IPS-18c (cell line): ENCODE results near the gene DCAF17.
A peak's percentile ranks its signal among the peaks of the same experiment; 100 is the strongest.

Experiments used
- H3K4me3 ChIP-seq: 2 replicates; pipeline ENCODE4 v1.7.0; 2013; ENCODE audit warnings: low read depth, mild to moderate bottlenecking, low read length, moderate library complexity; ENCODE audit not compliant: insufficient read depth
- H3K9me3 ChIP-seq: one replicate; pipeline ENCODE4 v1.6.1; 2013; ENCODE audit warnings: mild to moderate bottlenecking, low read length, moderate library complexity; ENCODE audit not compliant: control insufficient read depth, insufficient read depth

The DCAF17 gene

GRCh38 chr2:171432206-171432968 lies 1.6 kb upstream of the DCAF17 start:
- no peaks in the 10 kb centered on the region for H3K9me3 ChIP-seq
- no peak overlapping the region for H3K4me3 ChIP-seq

GRCh38 chr2:171432969-171433762 lies 860 bp upstream of the DCAF17 start:
- Histone ChIP-seq H3K9me3 (no peaks in the 10 kb centered on the region), H3K4me3 (peak overlapping the region; percentile 91)

- H3K4me3 ChIP-seq = peak within 1 kb of the TSS; percentile 91
- no peaks in the 10 kb centered on the region for H3K9me3 ChIP-seq
Observed at GRCh38 chr2:171433763-171434012, 338 bp upstream of the DCAF17 start, which contains the start of gene METTL8. TSS of gene METTL8 (minus strand) at chr2:171433990. CDS start at chr2:171392185, 41,805 bp downstream.

- Histone ChIP-seq H3K4me3 (no peak overlapping the region), H3K9me3 (no peaks in the 10 kb centered on the region)
Observed at GRCh38 chr2:171436307-171436706, 2.3 kb downstream of the DCAF17 start.

GRCh38 chr2:171441470-171441869 lies 7.4 kb downstream of the DCAF17 start:
- H3K4me3 ChIP-seq = no peak overlapping the region
- no peaks in the 10 kb centered on the region for H3K9me3 ChIP-seq

GRCh38 chr2:171447675-171448074 lies 13.6 kb downstream of the DCAF17 start:
- H3K9me3 ChIP-seq = no peaks in the 10 kb centered on the region
- no peak overlapping the region for H3K4me3 ChIP-seq

GRCh38 chr2:171451074-171451473 lies 17.0 kb downstream of the DCAF17 start:
- Histone ChIP-seq H3K4me3 (no peak overlapping the region), H3K9me3 (no peaks in the 10 kb centered on the region)

- no peak overlapping the region for H3K4me3 ChIP-seq
Observed at GRCh38 chr2:171452773-171453172, 18.7 kb downstream of the DCAF17 start.

GRCh38 chr2:171459498-171459897 lies 25.5 kb downstream of the DCAF17 start:
- no peak overlapping the region for H3K4me3 ChIP-seq
- H3K9me3 ChIP-seq = no peaks in the 10 kb centered on the region

More at GRCh38 chr2:171452773-171453172, 18.7 kb downstream of the DCAF17 start:
- no peaks in the 10 kb centered on the region for H3K9me3 ChIP-seq

GRCh38 chr2:171460537-171460936 lies 26.5 kb downstream of the DCAF17 start:
- no peak overlapping the region for H3K4me3 ChIP-seq
- no peaks in the 10 kb centered on the region for H3K9me3 ChIP-seq

GRCh38 chr2:171469176-171469575 lies 35.1 kb downstream of the DCAF17 start:
- H3K9me3 ChIP-seq = no peaks in the 10 kb centered on the region
- H3K4me3 ChIP-seq = no peak overlapping the region

- Histone ChIP-seq H3K9me3 (no peaks in the 10 kb centered on the region), H3K4me3 (no peak overlapping the region)
Observed at GRCh38 chr2:171470129-171470528, 36.1 kb downstream of the DCAF17 start.

GRCh38 chr2:171475979-171476378 lies 42.0 kb downstream of the DCAF17 start:
- H3K9me3 ChIP-seq = no peaks in the 10 kb centered on the region
- no peak overlapping the region for H3K4me3 ChIP-seq

- Histone ChIP-seq H3K9me3 (no peaks in the 10 kb centered on the region), H3K4me3 (no peak overlapping the region)
Observed at GRCh38 chr2:171478345-171478744, 44.3 kb downstream of the DCAF17 start.

- H3K9me3 ChIP-seq = no peaks in the 10 kb centered on the region
- no peak overlapping the region for H3K4me3 ChIP-seq
Observed at GRCh38 chr2:171479154-171479814, 45.3 kb downstream of the DCAF17 start.

GRCh38 chr2:171480908-171481307 lies 46.9 kb downstream of the DCAF17 start:
- H3K9me3 ChIP-seq = no peaks in the 10 kb centered on the region
- no peak overlapping the region for H3K4me3 ChIP-seq

- Histone ChIP-seq H3K4me3 (no peak overlapping the region), H3K9me3 (no peaks in the 10 kb centered on the region)
Observed at GRCh38 chr2:171482308-171482707, 48.3 kb downstream of the DCAF17 start.

GRCh38 chr2:171482877-171483276 lies 48.9 kb downstream of the DCAF17 start:
- Histone ChIP-seq H3K4me3 (no peak overlapping the region), H3K9me3 (no peaks in the 10 kb centered on the region)
